HuH-7 (cell line): Measurements from ENCODE around the gene LSM14A.
"Not testable (repeated sequence)": the region's sequence is repeated elsewhere in the genome, so short reads cannot be mapped to it uniquely, and the experiment has no call there.

Source experiments
- DNase-seq: peaks from one replicate; pipeline ENCODE4 v3.0.0; 2011; ENCODE audit warnings: low spot score

Gene LSM14A

DNA sequence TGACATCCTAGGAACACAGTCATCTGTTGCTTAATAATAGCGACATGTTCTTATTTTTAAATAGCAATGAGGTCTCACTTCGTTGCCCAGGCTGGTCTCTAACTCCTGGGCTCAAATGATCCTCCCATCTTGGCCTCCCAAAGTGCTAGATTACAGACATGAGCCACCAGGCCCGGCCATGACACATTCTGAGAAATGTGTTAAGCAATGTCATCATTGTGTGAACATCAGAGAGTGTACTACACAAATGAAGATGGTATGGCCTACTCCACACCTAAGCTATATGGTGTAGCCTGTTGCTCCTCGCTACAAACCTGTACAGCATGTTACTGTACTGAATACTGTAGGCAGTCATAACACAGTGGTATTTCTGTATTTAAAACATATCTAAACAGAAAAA lies 57.4 kb downstream of the LSM14A start:
- DNase-seq, result no peak

DNA sequence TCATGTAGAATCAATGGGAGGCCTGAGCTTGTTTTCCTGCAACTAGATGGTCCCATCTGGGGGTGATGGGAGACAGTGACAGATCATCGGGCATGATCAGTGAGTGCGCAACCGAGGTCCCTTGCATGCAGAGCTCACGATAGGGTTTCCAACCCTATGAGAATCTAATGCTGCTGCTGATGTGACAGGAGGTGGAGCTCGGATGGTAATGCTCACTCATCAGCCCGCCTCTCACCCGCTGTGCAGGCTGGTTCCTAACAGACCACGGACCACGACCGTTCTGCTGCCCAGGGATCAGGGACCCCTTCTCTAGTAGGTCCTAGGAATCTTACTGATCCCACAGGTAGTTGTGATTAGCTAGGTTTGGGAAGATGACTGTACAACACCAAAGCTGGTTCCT lies 58.5 kb downstream of the LSM14A start:
- no peak for DNase-seq

DNA sequence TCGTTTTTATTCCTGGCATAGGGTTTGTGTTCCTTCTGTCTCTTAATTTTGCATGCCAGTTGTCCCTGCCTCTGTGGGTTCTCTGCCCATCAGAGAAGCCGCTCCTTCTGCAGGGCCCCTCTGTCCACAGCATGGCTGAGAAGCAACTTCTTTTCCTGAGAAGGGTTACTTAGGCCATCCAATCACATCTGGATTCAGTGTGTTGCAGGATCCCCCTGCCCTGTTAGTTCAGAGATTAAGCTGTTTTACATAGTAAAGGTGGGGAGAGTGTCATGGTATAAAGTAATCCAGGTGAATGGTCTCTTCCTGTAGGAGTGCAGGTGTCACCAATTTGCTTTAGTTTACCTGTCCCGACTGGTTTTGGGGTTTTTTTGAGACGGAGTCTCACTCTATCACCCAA lies 59.1 kb downstream of the LSM14A start:
- DNase-seq, result no peak

DNA sequence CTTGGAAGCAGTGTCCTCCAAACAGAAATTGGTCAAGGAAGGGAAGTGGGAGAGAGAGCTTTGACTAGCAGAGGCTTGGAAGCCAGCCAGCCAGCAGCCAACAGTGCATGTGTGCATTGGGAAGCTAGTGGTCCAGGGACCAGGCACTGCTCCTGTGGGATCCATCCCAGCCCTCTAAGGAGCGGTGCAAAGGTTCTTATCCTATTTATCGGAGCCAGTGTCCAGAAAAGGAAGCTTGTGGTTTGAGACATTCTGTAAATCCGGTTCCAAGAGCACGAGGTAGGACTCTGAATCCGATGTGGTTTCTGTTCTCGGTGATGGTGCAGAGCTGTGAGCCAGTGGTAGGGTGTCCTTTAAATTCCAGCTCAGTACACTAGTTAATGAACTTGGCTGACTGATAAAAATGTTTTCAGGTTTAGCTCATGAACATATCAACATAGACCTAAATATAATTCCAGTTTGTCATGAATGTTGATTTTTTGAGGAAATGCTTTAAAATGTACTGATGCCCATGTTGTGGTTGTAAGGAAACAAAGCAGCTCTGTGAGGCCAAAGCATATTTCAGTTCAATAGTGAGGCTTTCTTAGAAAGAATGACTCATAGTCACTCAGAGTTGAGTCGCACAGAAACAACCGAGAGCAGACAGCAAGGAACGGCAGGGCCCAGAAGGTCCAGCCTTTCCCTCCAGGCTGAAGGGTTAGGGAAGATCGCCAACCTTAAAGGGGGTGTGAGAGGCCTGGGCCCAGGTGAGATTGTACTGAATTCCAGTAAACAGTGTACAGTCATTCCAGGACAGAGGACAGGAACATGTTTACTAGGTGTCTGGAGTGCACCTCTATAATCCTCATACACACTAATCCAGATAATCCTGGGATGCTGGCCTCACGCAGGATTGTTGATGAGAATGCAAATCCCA lies 60.5 kb downstream of the LSM14A start:
- DNase-seq, result no peak

DNA sequence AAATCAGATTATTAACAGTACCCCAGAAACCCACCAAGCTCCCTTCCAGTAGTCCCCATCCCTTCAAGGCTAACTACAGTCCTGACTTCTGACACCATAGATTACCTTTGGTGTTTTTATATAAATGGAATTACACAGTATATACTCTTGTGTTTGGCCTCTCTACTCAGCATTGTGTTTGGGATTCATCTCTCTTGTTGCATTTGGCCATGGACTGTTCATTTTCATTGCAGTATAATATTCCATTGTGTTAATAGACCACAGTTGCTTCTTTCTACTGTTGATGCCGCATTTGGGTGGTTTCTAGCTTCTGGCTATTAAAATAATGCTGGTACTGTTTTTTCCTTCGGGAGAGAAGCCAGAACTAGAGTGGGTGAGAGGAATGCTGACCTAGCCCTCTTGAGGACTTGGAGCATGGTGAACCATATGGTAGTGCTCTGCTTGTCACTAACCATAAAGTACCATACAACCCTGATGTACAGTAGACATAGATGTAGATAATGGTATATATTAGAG lies 63.2 kb downstream of the LSM14A start:
- DNase-seq, result no peak

DNA sequence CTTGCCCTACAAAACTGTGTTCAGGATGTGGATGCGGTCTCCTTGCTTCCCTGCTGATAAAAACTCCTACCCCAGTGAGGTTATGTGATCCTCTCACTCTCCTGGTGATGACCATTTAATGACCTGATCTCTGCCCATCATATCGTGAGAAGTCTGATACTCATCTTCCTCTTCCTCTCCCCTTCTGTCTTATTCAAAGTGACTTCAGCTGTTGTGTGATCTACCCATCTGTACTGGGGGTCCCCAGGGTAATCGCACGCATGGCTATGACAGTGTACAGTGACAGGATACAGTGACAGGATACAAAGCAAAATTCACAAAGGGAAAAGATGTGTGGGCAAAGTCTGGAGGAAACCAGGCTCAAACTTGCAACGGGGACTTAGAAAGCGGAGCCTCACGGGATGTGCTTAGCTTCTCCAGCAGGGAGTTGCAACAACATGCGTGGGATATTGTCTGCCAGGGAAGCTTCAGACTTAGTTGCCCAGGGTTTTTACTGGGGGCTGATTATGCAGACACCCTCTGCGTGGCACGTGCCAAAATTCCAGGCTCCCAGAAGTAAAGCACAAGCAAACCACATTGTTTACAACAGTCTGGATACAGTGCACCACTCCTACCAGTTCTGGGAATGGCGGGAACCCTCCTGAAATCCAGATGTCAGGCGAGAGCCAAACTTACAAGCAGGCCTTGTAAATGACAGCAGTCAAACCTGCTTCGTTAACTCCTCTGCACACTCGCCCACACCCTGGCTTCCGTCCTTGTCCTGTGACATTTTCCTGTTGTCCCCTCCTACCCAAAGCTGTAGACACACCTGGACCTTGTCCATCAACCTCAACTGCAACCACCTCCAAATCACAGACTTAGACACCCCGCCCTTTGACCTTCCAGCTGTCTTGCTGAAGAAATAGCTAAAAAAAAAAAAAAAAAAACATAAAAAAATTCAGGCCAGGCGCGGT lies 64.0 kb downstream of the LSM14A start:
- no peak for DNase-seq

DNA sequence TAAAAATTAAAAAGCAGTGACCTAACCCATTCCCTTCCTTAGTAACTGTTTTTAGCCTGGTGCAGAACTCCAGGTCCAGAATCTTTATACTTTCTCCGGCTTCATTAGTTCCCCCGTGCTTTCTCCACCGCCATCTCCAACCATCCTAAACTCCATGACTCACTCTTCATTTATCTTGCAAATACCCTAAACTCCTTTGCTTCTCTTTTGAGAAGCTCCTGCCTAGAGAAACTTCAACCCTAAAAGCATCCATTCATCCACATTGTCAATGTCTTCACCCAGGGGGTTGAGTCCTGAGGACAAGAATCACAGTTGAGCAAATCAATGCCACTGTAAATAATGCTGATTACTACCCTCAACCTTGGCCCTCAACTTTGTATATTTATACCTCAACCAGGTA lies 65.0 kb downstream of the LSM14A start:
- DNase-seq, result no peak

DNA sequence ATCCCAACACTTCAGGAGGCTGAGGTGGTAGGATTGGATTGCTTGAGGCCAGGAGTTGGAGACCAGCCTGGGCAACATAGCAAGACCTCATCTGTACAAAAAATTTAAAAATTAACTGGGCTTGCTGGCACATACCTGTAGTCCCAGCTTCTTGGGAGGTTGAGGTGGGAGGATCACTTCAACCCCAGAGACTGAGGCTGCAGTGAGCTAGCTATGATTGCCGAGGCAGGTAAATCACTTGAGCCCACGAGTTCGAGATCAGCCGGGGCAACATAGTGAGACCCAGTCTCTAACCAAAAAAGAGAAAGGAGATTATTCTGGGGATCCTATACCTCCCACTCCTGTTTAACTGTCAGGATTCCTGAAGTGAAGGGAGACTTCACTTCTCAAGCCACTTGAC lies 65.6 kb downstream of the LSM14A start:
- DNase-seq, result no peak

DNA sequence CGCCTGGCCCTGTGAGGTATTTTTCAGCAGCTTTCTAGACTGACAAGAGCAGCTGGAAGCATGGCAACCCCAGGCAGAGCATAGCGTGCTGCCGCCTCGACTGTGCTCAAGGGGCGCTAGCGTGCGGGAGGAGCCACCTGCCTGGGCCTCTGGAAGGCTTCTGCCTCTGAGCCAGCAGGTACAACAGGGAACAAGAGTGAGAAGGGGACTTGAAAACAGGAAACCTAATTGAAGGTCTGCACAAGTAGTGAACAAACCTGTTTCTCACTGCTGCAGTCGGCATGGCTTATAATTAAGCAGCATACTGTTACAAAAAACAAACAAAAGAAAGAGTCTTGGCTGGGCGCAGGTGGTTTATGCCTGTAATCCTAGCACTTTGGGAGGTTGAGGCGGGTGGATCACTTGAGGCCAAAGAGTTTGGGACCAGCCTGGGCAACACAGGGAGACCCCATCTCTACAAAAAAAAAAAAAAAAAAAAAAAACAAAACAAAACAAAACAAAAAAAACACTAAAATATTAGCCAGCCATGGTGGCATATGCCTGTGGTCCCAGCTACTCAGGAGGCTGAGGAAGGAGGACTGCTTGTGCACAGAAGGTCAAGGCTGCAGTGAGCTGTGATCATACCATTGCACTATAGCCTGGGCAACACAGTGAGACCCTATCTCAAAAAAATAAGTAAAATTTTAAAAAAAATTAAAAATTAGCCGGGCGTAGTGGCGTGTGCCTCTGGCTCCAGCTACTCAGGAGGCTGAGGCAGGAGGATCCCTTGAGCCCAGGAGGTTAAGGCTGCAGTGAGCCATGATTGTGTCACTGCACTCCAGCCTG lies 69.4 kb downstream of the LSM14A start:
- peak; percentile 76 for DNase-seq

DNA sequence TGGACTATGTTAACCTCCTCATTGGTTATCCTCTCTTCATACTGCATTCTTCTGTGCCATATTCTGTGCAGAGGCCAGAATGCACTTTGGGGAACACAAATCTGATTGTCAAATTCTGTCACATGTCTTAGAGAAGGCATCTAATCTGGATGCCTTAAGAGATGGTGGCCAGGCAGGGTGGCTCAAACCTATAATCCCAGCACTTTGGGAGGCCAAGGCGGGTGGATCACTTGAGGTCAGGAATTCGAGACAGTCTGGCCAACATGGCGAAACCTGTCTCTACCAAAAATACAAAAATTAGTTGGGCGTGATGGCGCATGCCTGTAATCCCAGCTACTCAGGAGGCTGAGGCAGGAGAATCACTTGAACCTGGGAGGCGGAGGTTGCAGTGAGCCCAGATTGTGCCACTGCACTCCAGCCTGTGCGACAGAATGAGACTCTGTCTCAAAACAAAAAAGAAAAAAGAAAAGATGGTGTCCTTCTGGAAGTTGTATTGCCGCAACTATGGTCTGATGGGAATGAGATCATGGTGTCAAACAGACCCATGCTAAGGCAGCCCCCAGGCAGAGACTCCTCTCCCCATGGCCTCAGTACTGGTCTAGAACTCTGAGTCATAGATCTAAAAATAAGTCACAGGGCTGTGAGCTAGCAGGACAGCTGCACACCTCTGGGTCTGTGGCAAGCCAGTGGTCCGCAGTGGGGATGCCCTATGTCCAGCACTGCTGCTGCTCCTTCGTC lies 71.0 kb downstream of the LSM14A start:
- not testable (repeated sequence) for DNase-seq

DNA sequence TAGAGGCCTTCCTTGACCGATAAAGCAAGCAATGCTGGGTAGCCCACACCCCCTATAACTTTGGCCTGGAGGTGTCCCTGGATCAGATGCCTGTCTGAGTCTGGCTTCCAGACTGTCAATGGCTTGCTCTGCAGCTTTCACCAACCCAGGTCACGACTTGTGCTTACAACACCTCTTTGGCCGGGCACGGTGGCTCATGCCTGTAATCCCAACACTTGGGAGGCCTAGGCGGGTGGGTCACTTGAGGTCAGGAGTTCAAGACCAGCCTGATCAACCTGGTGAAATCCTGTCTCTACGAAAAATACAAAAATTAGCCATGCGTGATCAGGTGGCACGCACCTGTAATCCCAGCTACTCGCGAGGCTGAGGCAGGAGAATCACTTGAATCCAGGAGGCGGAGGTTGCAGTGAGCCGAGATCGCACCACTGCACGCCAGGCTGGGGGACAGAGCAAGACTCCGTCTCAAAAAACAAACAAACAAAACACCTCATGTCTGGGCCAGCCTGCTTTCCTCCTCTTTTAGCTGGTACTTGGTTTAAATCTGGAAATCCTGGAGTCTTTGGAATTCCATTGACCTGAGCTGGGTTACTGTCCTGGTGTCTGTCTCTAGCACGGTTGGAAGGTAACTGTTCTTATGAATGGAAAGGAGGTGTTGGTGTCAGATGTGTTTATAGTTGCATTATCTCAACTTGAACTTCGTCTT lies 71.7 kb downstream of the LSM14A start:
- no peak for DNase-seq

DNA sequence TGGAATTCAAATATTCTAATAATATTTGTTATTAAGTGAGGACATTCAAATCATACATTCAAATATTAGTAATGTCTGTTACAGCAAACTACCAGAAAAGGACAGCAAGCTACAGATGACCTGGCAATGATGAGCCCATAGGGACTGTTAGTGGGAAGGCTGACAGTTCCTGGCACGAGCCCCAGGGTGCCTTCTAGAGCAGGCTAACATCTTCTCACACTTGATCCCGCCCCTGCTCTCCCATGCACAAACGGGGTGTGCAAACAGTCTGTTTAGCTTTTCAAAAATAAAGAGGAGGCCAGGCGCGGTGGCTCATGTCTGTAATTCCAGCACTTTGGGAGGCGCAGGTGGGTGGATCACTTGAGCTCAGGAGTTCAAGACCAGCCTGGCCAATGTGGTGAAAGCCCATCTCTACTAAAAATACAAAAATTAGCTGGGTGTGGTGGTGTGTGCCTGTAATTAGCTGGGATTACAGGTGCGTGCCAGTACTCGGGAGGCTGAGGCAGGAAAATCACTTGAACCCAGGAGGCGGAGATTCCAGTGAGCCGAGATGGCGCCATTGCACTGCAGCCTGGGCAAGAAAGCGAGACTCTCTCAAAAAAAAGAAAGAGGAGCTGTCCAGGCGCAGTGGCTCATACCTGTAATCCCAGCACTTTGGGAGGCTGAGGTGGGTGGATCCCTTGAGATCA lies 72.5 kb downstream of the LSM14A start:
- DNase-seq, result no peak

DNA sequence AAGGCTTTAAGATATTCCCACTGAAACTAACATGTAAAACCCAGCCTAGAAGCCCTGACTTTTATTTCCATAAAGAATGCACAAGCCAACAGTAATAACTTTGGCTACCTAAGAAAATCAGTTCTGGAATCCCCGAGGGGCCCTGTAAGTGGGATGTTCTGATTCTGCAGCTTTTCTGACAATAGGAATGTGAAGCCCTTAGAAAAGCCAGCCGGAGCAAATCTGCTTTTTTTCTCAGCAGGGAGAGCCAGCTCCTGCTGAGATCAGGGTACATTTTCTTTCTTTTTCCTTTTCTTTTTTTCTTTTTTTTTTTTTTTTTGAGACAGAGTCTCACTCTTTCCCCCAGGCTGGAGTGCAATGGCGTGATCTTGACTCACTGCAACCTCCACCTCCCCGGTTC lies 74.0 kb downstream of the LSM14A start:
- DNase-seq, result no peak

DNA sequence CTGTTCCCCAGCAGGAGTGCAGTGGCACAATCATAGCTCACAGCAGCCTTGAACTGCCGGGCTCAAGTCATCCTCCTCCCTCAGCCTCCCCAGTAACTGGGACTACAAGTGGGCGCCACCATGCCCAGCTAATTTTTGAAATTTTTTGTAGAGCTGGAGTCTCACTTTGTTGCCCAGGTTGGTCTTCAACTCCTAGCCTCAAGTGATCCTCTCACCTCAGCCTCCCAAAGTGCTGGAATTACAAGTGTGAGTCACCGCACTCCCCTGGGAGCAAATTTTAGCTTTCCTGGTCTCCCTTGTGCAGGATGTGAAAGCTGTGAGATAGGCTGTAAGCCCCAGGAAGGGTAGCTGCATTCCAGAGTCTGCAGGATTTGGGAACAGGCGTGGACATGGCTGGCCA lies 76.6 kb downstream of the LSM14A start:
- no peak for DNase-seq

DNA sequence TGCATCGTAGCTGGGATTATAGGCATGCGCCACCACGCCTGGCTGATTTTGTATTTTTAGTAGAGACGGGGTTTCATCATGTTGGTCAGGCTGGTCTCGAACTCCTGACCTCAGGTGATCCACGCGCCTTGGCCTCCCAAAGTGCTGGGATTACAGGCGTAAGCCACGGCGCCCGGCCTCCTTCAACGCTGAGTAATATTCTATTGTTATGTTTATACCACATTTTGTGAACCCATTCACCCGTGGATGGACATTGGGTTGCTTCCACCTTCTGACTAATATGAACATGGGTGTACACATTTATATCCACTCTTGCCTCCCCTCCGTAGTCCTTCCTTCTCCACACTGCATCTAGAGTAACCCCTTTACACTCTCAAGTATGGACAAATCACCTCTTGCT lies 80.9 kb downstream of the LSM14A start:
- not testable (repeated sequence) for DNase-seq

DNA sequence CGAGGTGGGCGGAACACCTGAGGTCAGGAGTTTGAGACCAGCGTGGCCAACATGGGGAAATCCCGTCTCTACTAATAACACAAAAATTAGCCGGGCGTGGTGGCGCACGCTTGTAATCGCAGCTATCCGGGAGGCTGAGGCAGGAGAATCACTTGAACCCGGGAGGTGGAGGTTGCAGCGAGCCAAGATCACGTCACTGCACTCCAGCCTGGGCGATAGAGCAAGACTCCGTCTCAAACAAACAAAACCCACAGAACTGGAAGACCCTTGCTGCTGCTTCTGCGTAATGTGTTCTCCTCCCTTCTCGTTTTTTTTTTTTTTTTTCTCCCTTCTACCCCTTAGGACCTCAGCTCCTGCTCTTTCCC lies 81.4 kb downstream of the LSM14A start:
- not testable (repeated sequence) for DNase-seq

DNA sequence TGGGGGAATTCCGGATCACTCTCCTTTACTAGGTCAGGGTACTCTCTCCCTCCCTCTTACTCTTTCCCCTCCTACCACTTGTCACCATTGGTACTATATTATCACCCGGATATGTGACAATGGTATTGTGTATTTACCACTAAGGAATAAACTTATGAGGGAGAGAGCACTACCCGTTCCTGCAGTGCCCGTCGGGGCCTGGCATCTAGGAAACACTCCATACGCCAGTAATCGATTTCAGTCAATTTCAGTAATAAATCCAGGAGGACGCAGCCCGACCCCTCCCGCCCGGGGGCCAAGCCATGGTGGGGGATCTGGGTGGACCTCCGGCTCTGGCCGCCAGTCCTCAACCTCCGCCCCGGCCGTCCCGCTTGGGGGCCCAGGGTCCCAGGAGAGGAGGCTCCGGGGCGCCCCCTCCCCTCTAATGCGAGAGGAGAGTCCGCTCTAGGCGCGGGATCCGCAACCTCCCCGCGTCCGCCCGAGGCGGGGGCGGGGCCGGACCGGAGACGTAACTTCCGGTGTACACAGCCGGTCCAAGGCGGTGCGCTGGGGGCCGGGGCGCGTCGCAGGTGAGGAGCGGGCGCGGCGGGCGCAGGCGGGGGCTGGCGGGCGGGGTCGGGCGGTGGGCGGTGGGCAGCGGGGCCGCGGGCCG lies 81.9 kb downstream of the LSM14A start, which contains the start of gene GARRE1:
GARRE1 (plus strand) TSS at position 509 of the 652 bp plus-strand sequence. CDS start 45,920 bp downstream, outside the sequence.
- peak; percentile 95 for DNase-seq

DNA sequence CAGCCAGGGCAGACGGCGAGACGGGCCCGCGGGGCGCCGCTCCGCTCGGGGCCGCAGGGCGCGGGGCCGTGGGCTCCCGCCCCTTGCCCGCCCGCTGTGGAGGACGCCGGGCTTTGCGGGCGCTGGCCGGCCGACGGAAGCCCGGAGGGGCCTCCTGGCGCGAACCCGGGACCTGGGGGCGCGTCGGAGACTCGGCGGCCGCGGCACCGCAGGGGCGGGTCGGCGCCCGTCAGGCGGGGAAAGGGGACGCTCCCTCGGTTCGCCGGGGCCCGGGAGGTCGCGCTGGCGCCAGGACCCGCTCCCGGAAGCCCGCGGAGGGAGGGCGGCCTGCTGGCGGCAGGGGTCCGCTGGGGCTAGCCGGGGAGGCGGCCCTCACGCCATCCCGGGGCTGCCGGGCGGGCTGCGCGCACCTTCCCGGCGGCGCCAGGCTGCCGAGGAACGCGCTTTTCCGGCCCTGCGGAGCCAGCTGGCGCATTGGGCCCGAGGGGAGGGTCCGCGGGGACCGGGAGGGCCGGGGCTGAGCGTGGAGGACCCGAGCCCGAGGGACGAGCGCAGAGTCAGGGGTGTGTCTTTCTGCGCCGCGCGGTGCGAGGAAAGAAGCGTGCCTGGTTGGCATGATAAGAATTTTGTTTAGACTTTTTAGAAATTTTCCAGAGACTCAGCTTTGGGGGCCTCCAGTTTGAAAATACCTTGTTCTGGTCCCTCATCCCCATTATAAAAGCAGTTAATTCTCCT lies 82.6 kb downstream of the LSM14A start:
- peak; percentile 51 for DNase-seq
